Right cardiac atrium (tissue), 5 donors: ENCODE measurements around the gene PTPRU. TPM values are rescaled to one million over a fixed set of nuclear protein-coding genes. Genes with fewer than 3 reads are reported as not detected.

Source experiments
- ATAC-seq, 2 donors: fragments of 200-7000 bp; cut with Tn5 transposase; one replicate each; pipeline versions ENCODE4 v1.8.0 to v1.9.1; 2020; ENCODE audit warnings: moderate library complexity in 2 of 2, mild to moderate bottlenecking in 1 of 2
- DNase-seq, 3 donors: peaks; one replicate each; pipeline ENCODE4 v3.0.0-alpha.2; 2020
- H3K27ac ChIP-seq: one replicate; pipeline ENCODE4 v1.5.1; 2013; ENCODE audit warnings: mild to moderate bottlenecking, low read length, control low read depth, moderate library complexity
- H3K27me3 ChIP-seq: one replicate; pipeline ENCODE4 v1.6.1; 2013; ENCODE audit not compliant: control insufficient read depth, insufficient read depth
- H3K4me1 ChIP-seq: one replicate; pipeline ENCODE4 v1.6.1; 2013; ENCODE audit warnings: low read length; ENCODE audit not compliant: control insufficient read depth, insufficient read depth
- H3K4me3 ChIP-seq: one replicate; pipeline ENCODE4 v1.5.1; 2013; ENCODE audit warnings: low read length, control low read depth
- H3K9me3 ChIP-seq: one replicate; pipeline ENCODE4 v1.6.1; 2013; ENCODE audit warnings: low read length; ENCODE audit not compliant: control insufficient read depth
- WGBS: extraction: QIAGEN DNeasy Blood & Tissue Kit; methylation state at CpG from one replicate; pipeline ENCODE4 v1.1.7; 2013; 5-methylcytosine and 5-hydroxymethylcytosine counted together
- intact Hi-C, 4 donors: fragments of 100-400 bp; cut with DNase I; formaldehyde crosslinking; loops; one replicate each; pipeline versions ENCODE4 v1.11.0 to v1.14.0; 2022 to 2023
- polyA plus RNA-seq: library from polyadenylated mRNA; stranded (reverse); fragments of 200-250 nt; gene quantifications from one replicate; pipeline ENCODE4 v1.2.3, GENCODE V29; 2013
- total RNA-seq, 4 donors: library from RNA; stranded (reverse); fragmentation: NEBNext Ultra II Directional; extraction: Animal tissue kit (Norgen Biotek cat#: 25700); gene quantifications; one replicate each; pipeline ENCODE4 v1.2.1, GENCODE V29; 2021
- donor health status: healthy with polysubstance abuse.
- donor health status: DM: no; HTN: yes; CAD: no.
- donor health status: DM: no; HTN: no; CAD: no.
- donor health status: DM: no; HTN: yes; CAD: no; lungs with severe emphysema.
- donor health status: DM: yes; HTN: yes; CAD: no.

The PTPRU gene
- total and polyA plus RNA-seq, 5 donors, result 13.7 to 29.9 (median 23.2) TPM

DNA sequence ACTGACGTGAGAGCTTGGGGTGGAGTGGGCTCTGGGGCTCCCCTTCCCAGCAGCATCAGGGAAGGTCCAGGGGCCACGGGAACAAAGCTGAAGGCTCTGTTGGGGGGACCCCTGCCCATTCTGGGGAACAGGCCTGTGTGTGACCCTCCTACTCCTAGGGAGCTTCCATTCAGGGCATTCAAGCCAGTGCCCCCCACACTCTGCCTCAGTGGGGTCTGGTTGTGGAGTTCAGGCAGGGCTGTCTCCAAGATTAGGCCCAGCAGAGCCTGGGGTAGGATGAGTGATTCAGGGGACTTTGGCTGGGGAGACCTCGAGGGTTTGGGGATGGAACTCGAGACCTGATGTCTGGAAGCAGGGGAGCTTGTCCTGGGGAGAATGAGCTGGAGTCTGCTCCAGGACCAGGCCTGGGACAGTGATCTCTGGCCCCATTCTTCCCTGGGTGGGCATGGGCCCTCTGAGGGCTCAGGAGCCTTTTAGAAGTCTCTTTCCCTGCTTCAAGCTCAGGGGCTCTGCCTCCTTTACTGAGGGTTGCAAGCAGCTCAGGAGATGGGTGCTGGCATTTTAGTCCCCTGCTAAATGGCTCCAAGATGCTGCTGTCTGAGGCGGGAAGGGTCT, 81.7 kb downstream of the PTPRU start:
- no peaks in the 10 kb centered on the region for H3K4me1 ChIP-seq
- WGBS, result 82% methylated on average over 5 of the region's 5 CpGs
- no peak for DNase-seq
- no peak for ATAC-seq
- H3K4me3 ChIP-seq, result no peak overlapping the region
- no peaks in the 10 kb centered on the region for H3K9me3 ChIP-seq
- intact Hi-C loops, result no loop called here
- H3K27ac ChIP-seq, result no peak overlapping the region
- H3K27me3 ChIP-seq, result no peaks in the 10 kb centered on the region

DNA sequence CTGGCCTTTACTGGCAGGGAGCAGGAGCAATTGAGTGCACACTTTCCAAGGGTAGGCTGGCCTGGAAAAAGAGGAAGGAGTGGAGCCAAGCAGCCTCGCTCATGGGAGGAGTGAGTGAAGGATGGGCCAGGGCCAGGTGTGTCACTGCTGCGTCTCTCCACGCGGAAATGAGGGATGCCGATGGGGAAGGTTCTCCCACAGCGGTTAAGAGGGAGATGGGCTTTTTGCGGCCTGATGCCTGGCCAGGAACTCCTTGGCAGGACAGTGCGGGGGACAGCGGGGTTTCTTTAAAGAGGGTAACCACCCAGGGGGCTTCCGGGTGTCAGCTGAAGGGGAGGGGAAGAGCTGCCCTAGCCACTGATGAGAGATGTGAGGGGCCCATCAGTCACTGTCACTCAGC, 82.4 kb downstream of the PTPRU start:
- 88% methylated on average over 10 of the region's 10 CpGs for WGBS
- DNase-seq (no peak), ATAC-seq (no peak)
- Histone ChIP-seq H3K4me1 (no peaks in the 10 kb centered on the region), H3K9me3 (no peaks in the 10 kb centered on the region), H3K27ac (no peak overlapping the region), H3K27me3 (no peaks in the 10 kb centered on the region), H3K4me3 (no peak overlapping the region)
- intact Hi-C loops, result no loop called here

DNA sequence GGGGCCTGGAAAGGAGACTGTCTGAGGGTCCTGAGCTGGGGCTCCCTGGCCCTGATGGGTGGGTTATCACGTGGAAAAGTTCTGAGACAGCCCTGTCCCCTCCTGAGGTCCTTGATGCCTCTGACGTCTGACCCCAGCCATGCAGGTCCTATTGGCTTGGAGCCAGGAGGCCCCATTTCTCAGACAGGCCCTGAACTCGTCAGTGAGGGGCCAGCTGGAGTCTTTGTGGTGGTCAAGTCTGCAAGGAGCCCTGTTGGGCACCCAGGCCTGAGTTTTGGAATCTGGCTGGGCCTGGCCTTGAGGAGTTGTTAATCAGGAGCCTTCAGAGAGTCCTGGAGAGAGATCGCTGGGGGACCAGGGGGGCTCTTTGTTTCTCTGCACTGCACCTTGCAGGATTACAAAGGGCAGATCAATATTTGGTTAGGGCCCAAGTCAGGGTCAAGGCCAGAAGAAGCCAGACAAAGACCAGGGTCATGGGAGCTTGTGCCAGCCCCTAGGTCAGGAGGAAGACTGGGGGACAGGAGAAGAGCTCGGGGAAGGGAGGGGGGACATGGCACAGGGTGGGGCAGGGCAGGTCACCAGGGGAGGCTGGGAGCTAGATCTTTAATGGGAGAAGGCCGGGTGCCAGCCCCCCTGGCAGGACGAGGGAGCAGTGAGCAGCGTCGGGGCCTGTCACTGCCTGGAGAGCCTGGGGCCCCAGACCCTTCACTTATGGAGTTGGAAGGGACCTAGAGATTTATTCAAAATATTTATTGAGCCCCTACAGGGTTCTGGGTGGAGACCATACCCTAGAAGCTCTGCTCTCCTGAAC, 83.2 kb downstream of the PTPRU start:
- Histone ChIP-seq H3K4me1 (no peaks in the 10 kb centered on the region), H3K9me3 (no peaks in the 10 kb centered on the region), H3K27ac (no peak overlapping the region), H3K4me3 (no peak overlapping the region), H3K27me3 (no peaks in the 10 kb centered on the region)
- DNase-seq, result no peak
- intact Hi-C loops, result no loop called here
- no peak for ATAC-seq
- WGBS, result 83% methylated on average over 9 of the region's 9 CpGs

DNA sequence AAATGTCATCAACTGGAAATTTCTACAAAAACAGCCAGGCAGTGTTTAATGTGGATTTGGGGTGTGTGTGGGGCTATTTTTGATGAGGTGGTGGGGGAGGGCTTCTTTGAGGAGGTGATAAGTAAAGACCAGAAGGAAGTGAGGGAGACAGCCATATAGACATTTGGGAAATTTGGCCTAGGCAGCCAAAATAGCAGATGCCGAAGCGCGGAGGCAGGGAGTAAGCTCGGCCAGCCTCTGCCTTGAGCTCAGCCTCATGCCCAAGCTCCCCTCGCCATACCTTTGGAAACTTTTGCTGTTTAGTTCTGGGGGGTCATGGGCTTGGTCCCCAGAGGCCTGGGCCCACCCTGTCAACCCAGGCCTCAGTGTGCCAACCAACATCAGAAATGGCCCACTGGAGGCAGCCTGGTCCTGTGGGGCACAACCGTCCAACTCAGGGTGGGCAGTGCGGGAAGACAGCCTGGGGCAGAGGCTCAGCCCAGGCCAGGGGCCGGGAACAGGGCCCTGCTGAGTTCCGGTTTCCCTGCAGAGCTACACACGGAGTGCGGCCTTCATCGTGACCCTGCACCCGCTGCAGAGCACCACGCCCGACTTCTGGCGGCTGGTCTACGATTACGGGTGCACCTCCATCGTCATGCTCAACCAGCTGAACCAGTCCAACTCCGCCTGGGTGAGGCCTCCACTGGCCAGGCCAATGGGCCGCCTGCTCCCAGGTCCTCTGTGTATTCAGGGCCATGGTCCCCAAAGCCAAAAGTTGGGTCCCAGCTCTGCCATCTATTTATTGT, 84.0 kb downstream of the PTPRU start:
- Histone ChIP-seq H3K4me1 (no peaks in the 10 kb centered on the region), H3K4me3 (no peak overlapping the region), H3K9me3 (no peaks in the 10 kb centered on the region), H3K27ac (no peak overlapping the region), H3K27me3 (no peaks in the 10 kb centered on the region)
- ATAC-seq (no peak), DNase-seq (no peak)
- intact Hi-C loops, result no loop called here
- 96% methylated on average over 21 of the region's 21 CpGs for WGBS

DNA sequence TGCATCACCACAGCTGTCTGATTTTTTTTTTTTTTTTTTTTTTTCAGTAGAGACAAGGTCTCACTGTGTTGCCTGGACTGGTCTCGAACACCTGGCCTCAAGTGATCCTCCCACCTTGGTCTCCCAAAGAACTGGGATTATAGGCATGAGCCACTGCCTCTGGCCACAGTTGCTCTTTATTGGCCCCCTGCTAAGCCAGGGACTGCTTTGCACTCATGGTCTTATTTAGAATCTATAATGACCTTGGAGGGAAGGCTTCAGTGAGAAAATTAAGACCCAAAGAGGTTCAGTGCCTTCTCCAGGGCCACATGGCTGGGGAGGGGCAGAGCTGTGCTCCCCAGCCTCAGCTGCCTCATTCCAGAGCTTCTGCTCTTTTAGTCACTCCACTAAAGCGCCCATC, 84.9 kb downstream of the PTPRU start:
- no peaks in the 10 kb centered on the region for H3K27me3 ChIP-seq
- ATAC-seq (no peak), DNase-seq (no peak)
- 95% methylated on average over 2 of the region's 2 CpGs for WGBS
- H3K9me3 ChIP-seq, result no peaks in the 10 kb centered on the region
- no peak overlapping the region for H3K27ac ChIP-seq
- H3K4me3 ChIP-seq, result no peak overlapping the region
- intact Hi-C loops, result no loop called here
- no peaks in the 10 kb centered on the region for H3K4me1 ChIP-seq

DNA sequence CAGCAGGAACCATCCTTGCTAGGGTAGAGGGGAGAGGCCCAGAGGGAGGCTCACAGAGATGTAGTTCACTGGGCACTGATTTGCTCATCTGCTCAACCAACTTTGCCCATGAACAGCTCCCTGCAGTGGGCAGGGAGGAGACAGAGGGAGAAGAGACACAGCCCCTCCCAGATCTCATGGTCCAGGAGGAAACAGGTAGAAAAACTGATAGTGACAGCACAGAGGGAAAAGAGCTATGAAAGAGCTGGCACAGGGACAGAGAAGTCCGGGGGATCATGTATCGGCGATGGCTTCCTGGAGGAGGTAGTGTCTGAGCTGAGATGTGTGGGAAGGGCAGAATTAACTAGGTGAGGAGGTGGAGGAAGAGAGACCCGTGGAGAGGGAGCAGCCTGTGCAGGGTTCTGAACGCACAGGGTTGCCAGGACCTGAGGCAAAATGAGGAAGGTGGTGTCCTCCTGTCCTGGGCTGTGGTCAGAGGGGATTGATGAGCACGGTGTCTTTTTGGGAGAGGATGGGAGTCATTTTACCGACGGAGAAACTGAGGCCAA, 85.9 kb downstream of the PTPRU start:
- no peaks in the 10 kb centered on the region for H3K4me1 ChIP-seq
- DNase-seq, result no peak
- no peak overlapping the region for H3K27ac ChIP-seq
- ATAC-seq, result no peak
- intact Hi-C loops, result no loop called here
- 83% methylated on average over 8 of the region's 8 CpGs for WGBS
- no peak overlapping the region for H3K4me3 ChIP-seq
- H3K9me3 ChIP-seq, result no peaks in the 10 kb centered on the region
- H3K27me3 ChIP-seq, result no peaks in the 10 kb centered on the region

DNA sequence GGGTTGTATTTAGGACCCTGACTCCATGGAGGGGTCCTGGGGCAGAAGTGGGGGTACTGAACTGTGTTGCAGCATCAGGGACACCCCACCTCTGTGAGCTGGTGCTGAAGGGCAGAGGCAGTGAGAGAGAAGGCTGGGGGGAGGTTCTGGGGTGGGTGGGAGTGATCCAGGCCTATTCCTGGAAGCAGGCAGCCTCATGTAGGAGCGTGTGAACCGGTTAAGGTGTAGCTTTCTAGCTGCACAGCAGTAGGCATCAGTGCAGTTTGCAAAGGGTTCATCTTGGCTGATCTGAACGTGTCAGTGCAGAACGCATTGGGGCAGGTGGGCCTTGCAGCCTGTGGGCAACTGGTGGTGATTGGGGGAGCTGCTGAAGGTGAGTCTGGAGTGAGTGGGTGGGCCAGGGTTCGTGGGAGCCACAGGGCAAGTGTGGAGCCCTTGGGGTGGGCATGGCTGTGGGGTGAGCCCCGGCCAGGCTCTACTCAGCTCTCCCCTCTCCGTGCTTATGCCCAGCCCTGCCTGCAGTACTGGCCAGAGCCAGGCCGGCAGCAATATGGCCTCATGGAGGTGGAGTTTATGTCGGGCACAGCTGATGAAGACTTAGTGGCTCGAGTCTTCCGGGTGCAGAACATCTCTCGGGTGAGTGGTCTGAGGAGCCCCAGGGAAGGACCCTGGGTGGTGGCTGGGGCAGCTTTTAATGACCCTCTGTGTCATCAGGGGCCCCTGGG, 86.7 kb downstream of the PTPRU start:
- no peak for ATAC-seq
- intact Hi-C loops, result no loop called here
- Histone ChIP-seq H3K9me3 (no peaks in the 10 kb centered on the region), H3K4me3 (no peak overlapping the region), H3K4me1 (no peaks in the 10 kb centered on the region), H3K27ac (no peak overlapping the region), H3K27me3 (no peaks in the 10 kb centered on the region)
- DNase-seq, result no peak
- WGBS, result 86% methylated on average over 12 of the region's 12 CpGs

DNA sequence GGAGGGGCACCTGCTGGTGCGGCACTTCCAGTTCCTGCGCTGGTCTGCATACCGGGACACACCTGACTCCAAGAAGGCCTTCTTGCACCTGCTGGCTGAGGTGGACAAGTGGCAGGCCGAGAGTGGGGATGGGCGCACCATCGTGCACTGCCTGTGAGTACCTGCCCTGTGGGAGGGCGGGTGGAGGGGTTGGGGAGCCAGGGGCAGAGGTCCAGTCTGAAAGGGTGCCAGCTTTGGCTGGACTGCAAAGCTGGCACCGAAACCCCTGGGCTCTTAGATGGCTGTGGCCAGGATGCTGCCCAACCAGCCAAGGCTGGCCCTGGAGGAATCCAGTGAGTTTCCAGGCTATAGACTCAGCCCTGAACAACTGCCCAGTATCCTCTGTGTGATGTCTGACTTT, 87.3 kb downstream of the PTPRU start:
- 94% methylated on average over 8 of the region's 8 CpGs for WGBS
- intact Hi-C loops, result no loop called here

DNA sequence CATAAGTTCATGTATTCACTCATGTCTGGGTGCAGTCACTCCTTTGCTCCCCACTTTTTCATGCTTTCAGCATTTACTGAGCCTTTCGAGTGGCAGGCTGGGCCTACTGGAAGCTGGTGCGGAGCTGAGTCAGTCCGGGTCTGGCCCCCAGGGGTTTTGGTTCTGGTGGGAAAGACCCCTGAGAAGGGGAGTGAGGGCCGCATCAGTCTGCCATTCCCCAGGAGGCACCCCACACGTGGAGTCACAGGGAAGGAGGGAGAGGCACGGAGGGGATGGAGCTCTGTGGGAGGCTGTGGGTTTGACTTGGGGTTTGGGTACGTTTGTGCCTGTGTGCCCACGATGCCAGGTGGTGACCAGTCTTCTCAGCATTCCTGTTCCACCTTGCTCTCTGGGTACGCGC, 87.9 kb downstream of the PTPRU start:
- Histone ChIP-seq H3K27me3 (no peaks in the 10 kb centered on the region), H3K9me3 (no peaks in the 10 kb centered on the region), H3K4me1 (no peaks in the 10 kb centered on the region), H3K4me3 (no peak overlapping the region), H3K27ac (no peak overlapping the region)
- ATAC-seq, result no peak
- intact Hi-C loops, result no loop called here
- 87% methylated on average over 10 of the region's 10 CpGs for WGBS
- peak in 1 of 3 donors; percentile 37 for DNase-seq

More for the DNA sequence above, 87.3 kb downstream of the PTPRU start:
- ATAC-seq (no peak), DNase-seq (peak in 1 of 3 donors; percentile 42)
- Histone ChIP-seq H3K27ac (no peak overlapping the region), H3K27me3 (no peaks in the 10 kb centered on the region), H3K9me3 (no peaks in the 10 kb centered on the region), H3K4me1 (no peaks in the 10 kb centered on the region), H3K4me3 (no peak overlapping the region)

DNA sequence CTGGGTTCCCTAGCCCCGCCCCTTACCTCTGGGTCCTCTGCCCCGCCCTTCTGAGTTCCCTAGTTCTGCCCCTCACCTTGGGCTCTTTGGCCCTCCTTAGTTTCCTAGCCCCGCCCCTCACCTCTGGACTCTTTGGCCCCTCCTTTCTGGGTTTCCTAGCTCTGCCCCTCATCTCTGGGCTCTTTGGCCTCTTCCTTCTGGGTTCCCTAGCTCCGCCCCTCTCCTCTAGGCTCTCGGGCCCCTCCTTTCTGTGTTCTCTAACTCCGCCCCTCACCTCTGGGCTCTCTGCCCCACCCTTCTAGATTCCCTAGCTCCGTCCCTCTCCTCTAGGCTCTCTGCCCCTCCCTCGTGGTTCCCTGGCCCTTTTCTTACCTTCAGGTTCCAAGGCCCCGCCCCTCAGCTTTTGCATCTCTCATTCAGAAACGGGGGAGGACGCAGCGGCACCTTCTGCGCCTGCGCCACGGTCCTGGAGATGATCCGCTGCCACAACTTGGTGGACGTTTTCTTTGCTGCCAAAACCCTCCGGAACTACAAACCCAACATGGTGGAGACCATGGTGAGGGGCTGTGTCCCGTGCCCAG, 88.5 kb downstream of the PTPRU start:
- WGBS, result 73% methylated on average over 19 of the region's 19 CpGs
- ATAC-seq, result no peak
- intact Hi-C loops, result no loop called here

More for the DNA sequence above, 88.5 kb downstream of the PTPRU start:
- no peaks in the 10 kb centered on the region for H3K27me3 ChIP-seq
- H3K27ac ChIP-seq, result no peak overlapping the region
- no peaks in the 10 kb centered on the region for H3K9me3 ChIP-seq
- DNase-seq, result no peak
- no peak overlapping the region for H3K4me3 ChIP-seq
- no peaks in the 10 kb centered on the region for H3K4me1 ChIP-seq
